Glomerular visceral epithelial cell (primary cell): Measurements from ENCODE around the gene ATXN1.
"Not testable (repeated sequence)": the region's sequence is repeated elsewhere in the genome, so short reads cannot be mapped to it uniquely, and the experiment has no call there.

Experiments
- DNase-seq: peaks from one replicate; pipeline ENCODE4 v3.0.0-alpha.2; 2016; ENCODE audit errors: extremely low spot score

The ATXN1 gene

DNA sequence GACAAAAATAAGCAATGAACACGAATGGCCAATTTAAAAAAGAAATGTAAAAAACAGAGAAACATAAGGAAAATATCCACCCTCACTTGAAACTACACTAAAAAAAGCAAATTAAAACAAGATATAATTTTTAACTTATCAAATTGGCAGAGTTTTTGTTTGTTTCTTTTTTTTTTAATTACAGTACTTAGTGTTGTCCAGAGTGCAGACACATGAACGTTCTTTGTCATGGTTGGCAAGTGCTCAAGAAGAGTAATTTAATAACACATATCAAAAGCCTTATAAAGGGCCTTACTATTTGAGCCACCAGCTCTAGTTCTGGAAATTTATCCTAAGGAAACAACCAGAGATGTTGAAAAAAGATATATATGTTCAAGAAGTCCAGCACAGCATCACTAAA is 142.3 kb downstream of the ATXN1 start:
- no peak for DNase-seq

DNA sequence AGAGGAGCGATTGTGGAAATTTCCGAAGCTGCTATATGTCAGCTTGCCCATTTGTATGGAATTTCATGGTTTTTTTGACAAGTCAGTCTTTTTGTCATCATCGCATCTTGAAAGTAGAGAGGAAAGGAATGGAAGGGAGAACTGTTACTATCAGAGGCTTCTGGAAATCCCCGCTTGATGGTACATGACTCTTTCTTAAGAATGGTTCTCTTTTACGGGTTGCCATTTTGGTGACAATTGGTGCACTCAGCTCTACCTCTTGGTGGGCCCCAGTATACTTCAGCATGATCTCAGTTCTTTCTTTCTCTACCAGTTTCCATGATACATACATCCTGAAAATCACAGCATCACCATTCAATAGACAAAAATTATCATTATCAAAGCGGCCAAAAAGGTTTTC is 146.0 kb downstream of the ATXN1 start:
- DNase-seq: not testable (repeated sequence)

DNA sequence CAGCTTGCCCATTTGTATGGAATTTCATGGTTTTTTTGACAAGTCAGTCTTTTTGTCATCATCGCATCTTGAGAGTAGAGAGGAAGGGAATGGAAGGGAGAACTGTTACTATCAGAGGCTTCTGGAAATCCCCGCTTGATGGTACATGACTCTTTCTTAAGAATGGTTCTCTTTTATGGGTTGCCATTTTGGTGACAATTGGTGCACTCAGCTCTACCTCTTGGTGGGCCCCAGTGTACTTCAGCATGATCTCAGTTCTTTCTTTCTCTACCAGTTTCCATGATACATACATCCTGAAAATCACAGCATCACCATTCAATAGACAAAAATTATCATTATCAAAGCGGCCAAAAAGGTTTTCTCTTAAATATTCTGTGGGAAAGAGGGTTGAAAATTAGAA is 147.1 kb downstream of the ATXN1 start:
- not testable (repeated sequence) for DNase-seq

DNA sequence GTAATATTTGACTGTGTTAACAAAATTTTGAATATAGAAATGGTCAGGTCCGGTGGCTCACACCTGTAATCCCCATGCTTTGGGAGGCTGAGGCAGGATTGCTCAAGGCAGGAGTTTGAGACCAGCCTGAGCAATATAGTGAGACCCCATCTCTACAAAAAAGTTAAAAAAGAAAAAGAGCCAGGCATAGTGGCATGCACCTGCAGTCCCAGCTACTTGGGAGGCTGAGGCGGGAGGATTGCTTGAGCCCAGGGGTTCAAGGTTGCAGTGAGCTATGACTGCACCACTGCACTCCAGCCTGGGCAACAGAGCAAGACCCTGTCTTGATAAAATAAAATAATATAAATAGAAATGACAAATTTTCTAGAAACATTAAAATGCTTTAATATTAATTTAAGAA is 147.8 kb downstream of the ATXN1 start:
- not testable (repeated sequence) for DNase-seq

DNA sequence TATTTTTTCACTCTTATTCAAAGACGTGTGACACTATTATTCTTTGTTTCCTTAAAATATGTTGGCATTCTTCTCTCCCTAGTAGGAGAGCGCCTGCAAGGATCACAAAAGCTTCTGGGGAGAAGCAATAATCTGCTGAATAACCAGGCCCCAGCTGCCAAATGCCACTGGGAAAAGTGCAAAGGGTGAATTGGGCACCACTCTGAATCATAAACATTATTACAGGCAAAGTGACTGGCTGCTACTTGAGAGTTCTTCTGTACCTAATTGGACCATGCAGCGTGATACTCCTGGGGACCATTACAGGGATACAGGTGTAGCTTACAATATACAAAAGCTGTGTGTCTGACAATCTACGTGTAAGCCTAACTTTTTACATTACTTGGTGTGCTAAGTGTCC is 152.8 kb downstream of the ATXN1 start:
- DNase-seq: no peak

DNA sequence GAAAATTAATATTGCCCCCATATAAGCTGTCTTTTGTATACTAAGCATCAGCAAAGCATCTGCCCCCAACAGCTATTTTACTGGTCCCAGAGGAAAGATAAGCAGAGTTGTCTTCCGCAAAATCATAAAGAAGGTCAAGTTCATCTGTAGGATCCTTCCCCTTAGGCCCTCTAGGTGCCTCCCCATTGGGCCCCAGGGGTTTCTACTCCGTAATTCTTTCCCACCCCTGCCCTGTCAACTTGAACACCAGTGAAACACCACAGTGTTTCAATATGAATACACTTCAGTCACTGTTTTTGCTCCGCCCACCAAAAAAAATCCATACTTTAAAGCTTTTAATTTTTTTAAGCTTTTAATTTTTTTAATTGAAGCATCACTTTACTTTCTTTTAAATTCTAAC is 159.2 kb downstream of the ATXN1 start:
- DNase-seq: no peak

DNA sequence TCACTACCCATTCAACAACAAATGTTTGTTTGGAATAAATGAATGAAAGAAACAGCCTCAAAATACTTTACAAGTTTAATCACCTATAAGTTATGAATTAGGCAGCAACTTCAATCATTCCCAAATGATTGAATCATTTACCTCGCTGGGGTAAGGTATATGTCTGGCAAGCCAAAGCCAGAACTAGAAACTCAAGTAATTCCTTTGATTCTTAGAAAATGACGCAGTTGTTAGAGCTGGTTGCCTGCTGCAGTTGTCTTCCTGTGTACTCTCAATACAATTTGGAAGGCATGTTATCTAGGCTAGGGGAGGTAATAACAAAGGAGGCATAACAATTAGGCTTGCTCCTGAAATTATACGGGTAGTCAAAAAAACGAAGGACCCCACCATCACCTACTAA is 160.6 kb downstream of the ATXN1 start:
- DNase-seq: no peak

DNA sequence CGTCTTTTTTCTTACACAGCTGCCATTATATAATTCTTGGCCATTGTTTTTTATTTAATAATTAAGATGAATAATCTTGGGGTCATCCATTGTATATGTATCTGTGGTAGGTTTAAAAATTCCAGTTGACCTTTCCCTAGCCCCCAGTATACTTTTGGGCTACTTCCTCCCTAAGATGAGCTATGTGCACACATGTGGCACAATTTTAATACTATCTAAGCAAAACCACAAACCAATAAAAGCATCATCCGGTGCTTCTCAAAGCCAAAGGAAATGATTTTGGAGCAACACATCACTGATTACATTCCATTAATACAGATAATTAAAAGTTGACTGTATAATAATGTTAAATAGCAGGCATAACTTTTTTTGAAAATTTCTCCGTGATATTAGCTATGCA is 161.2 kb downstream of the ATXN1 start:
- DNase-seq: no peak

DNA sequence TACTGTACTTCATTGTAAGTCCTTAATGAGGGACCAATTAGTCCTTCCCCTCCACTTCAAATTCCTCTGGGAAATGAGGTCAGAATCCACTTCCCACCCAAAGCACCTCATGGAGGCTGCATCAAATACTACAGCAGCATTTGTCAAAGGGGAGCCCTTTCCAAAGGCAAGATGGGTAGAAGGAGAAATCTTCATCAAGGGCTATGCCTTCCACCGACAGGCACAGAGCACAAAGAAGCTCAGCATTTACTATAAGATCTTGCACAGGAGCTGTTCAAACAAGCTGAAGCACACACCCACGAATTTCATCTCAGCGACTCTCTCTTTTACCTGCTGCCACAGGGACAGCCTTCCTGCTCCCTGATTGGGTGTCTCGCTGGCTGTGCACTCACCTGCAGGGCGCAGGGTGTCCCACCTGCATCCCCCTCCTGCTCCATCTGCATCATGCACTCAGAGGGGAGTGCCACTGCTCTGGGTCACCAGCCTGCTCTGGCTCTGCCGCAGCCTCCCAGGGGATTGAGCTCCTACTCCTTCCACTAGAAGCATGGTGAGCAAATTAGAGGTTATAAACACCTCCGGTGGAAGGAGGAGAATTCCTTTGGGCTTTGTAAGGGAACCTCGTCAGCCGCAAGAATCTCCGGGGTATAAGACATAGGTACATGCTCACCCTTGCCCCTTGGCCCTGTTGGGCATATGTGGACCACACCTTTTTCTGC is 164.5 kb downstream of the ATXN1 start:
- DNase-seq: no peak

DNA sequence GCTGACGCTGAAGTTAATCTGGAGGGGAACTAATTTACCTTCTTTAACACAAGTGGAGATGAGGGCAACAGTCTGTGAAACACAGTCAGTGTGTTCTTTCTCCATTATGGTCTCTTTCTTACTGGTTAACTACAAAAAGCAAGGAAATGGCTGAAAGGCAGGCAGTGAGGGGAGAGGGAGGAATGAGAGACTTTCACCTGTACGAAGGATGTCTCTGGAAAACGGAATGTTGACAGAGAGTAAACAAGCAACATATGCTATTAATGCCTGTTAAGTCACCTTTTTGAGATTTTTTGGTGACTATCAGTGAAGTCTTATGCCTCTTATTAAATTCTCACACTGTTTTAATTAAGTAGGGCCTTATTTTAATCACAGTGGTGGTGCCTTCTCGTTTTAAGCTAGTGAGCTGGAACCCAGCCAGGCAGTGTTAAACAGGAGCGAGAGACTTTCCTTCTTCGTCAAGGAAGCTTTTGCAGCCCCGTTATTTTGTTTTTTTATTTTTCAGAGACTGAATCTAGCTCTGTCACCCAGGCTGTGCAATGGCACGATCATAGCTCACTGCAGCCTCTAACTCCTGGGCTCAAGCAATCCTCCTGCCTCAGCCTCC is 165.6 kb downstream of the ATXN1 start:
- DNase-seq: no peak

DNA sequence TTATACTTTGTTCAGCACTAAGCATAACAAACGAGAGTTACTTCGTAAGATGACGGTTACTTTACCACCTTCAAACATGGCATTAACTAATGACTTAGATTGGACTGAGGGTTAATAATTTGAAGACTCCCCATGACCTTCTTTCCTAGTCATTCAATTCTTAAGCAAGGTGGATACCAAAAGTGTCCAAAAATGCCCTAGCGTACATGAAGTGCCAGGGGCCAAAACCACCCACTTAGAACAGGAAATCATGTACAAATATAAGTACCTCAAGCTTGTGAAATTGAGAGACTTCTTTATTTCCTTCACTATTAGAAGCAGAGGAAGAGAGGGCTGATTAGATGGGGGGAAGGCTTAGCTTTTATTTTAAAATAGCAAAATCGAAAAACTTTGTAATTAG is 166.4 kb downstream of the ATXN1 start:
- DNase-seq: no peak

DNA sequence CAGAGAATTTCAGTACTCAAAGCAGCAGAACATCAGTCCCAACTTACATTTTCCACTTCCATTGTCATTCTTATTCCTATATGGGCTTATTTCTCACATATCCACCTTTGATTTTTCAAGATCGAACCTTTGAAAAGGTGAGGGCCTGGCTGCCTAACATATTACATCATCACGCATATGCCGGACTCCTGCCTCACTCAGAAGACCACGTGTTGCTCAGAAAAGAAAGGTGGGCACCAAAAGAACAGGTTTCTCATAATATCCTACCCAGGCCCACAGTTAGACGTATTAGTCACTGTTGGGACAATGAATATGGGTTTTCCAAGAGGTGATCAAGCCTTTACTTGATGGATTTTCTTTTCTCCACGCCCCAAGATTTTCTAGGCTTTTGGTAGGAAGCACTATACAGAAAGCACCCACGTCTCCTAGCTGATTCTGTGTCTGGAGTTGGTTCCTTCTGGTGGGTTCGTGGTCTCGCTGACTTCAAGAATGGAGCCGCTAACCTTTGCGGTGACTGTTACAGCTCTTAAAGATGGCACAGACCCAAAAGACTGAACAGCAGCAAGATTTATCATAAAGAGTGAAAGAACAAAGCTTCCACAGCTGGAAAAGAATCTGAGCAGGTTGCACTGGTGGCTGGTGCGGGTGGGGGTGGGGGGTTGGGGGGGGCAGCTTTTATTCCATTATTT is 168.9 kb downstream of the ATXN1 start:
- no peak for DNase-seq

DNA sequence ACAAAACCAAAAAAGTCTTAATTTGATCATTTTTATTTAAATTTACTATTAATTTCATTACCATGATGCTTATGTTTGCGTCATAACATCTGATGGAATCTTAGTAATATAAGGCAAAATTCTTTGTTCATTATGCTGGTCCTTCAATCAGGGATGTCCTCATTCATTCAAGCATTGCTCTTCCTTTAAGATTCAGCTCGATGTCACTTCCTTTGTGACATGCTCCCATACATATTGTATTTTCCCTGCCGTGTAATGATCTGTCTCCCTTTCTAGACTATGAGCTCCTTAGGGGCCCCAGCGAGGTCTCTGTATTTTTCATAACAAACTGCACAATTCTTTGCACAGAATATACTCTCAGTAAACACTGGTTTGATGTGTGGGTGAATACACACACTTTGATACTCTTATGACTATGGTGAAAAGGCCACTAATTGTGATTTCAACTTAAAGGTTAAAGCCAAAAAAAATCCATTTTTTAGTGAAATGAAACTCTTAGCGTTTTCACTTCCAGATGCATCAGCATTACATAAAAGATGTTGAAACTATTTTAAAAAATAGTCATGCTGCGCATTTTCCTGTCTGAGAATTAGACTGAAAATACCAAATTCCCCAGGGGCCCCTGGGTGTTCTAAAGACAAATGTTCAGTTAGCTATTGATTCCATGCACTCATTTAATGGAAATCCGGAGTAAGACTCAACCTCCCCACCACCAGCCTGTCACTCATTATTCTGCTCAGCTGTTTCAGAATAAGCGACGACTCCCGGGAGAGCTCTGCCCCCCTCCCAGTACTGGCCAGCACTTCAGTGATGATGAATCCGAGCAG is 169.7 kb downstream of the ATXN1 start:
- DNase-seq: no peak

DNA sequence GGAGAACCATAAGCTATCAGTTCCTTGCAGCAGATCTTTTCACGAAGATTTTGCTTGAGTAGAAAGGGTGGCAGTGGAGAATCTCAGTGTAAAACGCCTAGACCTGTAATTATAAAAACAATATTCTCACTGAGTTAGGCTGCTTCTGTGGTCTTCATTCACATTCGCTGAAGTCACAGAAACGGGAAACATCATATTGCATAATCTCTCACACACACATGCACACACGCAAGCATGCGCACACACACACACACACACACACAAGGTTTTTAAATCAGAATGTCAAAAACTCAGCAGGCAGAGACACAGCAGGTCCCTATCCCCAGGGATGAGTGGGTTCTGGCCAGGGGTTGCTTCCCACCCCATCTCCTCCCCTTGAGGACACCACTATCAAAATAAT is 175.5 kb downstream of the ATXN1 start:
- DNase-seq: peak; percentile 61

DNA sequence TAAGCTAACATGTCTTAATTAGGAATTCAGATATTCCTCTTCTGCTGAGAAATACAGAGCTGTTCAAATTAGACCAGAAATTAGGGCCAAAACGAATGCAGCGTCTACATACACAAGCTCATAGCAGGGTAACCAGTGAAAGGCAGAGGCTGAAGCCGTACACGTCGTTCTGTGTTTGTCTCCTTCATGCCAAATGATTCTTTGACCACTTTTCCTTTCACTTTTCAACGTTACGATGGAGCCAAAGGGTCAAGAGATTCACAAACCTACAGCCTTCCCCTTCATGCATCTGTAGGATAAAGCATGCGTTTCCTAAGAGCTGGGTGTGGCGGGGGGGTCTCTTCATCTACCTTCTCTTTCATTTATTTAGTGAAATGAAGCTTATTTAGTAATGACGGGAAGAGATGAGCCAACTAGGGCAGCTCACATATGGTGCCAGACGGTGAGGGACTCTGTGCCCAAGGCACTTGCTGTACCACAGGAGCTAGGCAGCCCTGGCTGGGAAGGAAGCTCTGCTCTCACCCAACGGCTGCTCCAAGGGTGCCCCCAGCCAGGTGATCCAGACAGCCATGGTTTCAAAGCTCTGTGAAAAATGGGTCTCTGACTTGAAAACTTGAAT is 178.0 kb downstream of the ATXN1 start:
- no peak for DNase-seq

DNA sequence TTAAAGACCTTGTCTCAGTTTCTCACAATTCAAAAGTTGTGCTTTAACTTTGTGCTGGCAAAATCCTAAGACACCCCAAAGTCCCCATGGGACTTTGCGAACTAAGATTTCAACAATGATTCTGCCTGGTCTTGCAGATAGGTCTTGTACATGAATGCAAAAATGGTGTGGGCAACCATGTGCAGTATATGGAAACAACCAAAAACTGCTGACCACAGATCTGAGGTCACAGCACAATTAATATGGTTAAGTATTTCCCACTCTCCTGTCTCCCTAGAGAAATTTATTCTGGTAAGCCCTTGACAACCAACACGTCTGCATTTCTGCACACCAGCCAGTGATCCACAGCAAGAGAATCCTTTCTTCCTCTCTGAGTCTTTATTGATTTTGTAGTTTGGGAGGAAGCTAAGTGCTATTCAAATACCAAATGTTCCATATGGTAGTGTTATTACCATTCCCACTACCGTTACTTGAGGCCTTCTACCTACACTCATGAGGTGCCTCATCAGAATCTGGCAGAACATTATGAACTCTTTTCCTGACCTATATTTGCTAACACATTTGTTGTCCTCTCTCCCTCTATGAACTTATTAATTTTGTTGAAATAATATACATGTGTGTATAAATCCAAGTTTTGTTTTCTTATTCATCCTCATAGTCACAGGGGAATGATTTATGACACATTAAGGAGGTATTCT is 178.7 kb downstream of the ATXN1 start:
- peak; percentile 30 for DNase-seq

DNA sequence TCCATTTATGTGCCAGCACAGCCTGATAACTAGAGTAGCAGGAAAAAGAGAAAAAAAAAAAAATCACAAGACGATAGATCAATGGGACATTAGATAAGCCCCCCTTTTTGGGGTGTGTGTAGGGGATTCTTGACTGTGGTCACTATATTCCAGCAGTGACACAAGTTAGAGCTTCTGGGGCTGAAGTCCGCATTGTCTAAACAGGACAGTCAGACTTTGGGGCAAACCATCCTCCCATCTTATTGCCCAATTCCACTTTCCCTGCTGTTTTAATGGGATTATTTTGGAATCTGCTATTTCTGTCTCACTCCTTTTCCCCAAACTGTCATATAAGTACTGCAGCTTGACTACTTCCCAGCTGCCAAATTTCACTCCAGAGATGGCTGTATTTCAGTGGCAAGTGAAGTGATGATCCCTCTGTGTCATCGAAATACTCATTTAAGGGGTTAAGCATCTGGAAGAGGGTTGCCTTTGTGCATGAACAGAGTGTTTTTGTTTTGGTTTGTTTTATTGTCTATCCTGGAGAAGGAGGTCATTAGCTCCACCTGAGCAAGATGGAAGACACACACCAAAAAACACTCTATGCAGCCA is 182.5 kb downstream of the ATXN1 start:
- DNase-seq: no peak

DNA sequence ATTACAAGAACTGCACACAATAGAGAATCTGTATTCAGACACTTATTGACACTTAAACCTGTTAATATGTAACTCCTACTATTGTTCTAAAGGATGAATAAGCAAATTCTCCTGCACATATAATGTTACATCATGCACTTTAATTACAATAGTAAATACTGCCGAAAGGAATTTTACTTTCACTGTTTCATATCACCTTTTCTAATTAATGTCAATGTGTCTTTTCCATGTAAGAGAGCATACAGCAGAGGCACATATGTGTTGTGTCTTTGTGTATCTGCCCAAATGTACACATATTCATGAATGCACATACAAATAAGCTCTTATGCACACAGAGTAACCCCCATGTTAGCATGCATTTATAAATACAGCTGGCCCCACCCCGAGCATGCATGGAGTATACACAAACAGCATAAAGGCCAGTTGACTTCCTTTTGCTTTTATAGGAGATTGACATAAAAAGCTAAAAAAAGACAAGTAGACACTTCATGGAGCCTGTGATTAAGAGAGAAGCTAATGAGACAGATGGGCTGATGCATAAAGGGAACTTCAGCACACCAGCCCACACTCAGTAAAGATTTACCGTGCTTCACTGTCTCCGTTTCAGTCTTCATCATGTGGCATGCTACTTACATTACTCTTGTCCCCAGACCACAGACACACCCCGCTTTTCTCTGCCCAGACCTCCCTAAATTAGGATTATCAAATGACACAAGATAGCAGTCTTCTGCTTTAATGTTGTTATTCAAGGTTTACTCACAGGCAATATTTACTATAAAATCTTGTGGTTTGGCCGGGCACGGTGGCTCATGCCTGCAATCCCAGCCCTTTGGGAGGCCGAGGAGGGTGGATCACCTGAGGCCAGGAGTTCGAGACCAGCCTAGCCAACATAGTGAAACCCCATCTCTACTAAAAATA is 184.6 kb downstream of the ATXN1 start:
- DNase-seq: peak; percentile 8

DNA sequence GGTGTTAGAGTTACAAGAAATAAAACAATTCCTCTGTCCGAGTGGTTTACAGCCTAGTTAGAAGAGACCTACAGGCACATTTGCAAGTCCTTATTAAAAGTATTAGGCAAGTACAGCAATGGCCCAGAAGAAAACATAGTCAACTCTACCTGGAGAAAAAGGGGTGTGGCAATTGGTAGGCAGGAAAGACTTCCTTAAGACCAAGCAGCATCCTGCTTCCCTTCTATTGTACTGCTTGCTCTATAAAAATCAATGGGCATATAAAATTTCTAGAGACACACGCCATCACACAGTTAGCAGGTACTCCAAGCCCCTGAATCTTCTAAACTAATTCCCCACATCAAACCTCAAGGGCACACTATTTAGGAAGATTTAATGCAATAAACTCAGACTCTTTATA is 185.6 kb downstream of the ATXN1 start:
- DNase-seq: no peak

DNA sequence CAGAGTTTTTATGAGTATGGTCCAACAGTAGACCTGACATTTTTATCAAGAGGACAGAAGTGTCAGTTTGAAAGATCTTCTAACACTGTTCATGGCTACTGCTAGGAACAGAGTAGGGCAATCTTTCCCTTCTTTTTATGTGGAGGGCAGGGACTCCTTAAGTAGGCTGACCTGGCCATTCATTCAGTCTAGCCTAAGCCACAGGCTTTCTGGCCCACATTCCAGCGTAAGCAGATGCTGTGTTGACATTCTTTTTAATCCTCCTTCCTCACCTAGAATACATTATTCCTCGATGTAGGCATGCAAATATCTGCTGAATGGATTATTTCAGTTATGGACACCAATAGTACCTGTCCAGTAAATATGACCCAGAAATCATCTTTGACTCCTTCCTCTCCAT is 188.3 kb downstream of the ATXN1 start:
- DNase-seq: no peak
